ENCODE results near the gene CLPSL1. TPM values are rescaled to one million over a fixed set of nuclear protein-coding genes. Genes with fewer than 3 reads are reported as not detected.
A peak's percentile ranks its signal among the peaks of the same experiment; 100 is the strongest.

CLPSL1 gene
- total RNA-seq, 1 experiment from 2014 or later: not detected

DNA sequence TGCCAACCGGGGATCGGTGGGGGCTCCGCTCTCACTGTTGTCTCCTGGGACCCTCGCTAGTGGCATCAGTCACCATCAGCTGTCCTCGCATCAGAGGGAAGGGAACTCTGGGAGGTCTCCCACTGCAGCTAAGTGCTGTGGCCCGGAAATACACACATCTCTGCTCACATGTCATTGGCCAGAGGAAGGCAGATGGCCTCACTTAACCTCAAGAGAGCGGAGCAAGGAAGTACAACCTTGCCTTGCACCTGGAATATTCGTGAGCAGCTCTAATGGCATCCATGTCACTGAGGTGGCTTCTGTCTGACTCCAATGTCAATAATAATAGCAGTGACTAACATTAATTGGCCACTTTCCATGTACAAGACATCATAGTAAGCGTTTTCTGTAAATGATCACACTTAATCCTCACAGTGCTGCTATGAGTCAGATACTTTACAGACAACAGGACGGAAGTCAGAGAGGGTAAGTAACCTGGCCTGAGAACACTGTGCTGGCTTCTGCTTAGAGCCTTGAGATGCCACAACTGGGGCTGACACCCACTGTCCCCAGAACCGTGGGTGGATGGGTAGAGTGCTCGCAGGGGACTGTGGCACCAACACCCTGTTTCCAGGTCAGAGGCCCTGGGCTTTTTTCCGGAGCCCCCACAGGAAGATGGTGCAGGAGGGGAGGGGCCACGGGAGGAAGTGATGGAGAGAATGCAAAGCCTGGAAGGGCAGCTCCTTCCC is 30.3 kb downstream of the CLPSL1 start:
- peaks cover 5% of the 10 kb centered on the region; the same call in 1 of the 2 replicates for H3K4me1 ChIP-seq (ENCODE audit: control insufficient read depth, insufficient read depth, low read length)
- BruUV-seq (replicated peaks): no TSS peak
- POLR2A ChIA-PET: no interaction called here
- DNase-seq (ENCODE audit: low read depth, low spot score) (peak; percentile 72), ATAC-seq (peak; percentile 71)
- H3K27ac ChIP-seq (ENCODE audit: low read length): no peak overlapping the region
- H3K36me3 ChIP-seq (ENCODE audit: control insufficient read depth, insufficient read depth, low read length): no peaks in the 10 kb centered on the region
- H3K4me3 ChIP-seq (ENCODE audit: low read depth in 2 of 2, low read length in 2 of 2): no peak overlapping the region
- H3K27me3 ChIP-seq (ENCODE audit: control insufficient read depth, insufficient read depth, low read length): 0 out of 2 replicates have a peak, but pooled peaks cover 3% of the 10 kb centered on the region
- intact Hi-C loops (cut with micrococcal nuclease; ENCODE audit: unreplicated experiment) (no loop called here), in situ Hi-C loops (cut with HindIII; ENCODE audit: low pct_unique_long_range_greater_than_20kb, low sequenced_read_pairs) (no loop called here)
- H3K9me3 ChIP-seq (ENCODE audit: control insufficient read depth, insufficient read depth, low read depth, low read length): no peaks in the 10 kb centered on the region
- TF ChIP-seq POLR2AphosphoS5 (IDR thresholded peaks at IDR 0.05; ENCODE audit: low read depth, low read length): no peak
- TF ChIP-seq SIN3A (IDR thresholded peaks at IDR 0.05; ENCODE audit: borderline replicate concordance, insufficient read depth, low read depth, low read length): no peak
- no peak for TF ChIP-seq CTCF (IDR thresholded peaks at IDR 0.05)
- TF ChIP-seq, protein P1, sequence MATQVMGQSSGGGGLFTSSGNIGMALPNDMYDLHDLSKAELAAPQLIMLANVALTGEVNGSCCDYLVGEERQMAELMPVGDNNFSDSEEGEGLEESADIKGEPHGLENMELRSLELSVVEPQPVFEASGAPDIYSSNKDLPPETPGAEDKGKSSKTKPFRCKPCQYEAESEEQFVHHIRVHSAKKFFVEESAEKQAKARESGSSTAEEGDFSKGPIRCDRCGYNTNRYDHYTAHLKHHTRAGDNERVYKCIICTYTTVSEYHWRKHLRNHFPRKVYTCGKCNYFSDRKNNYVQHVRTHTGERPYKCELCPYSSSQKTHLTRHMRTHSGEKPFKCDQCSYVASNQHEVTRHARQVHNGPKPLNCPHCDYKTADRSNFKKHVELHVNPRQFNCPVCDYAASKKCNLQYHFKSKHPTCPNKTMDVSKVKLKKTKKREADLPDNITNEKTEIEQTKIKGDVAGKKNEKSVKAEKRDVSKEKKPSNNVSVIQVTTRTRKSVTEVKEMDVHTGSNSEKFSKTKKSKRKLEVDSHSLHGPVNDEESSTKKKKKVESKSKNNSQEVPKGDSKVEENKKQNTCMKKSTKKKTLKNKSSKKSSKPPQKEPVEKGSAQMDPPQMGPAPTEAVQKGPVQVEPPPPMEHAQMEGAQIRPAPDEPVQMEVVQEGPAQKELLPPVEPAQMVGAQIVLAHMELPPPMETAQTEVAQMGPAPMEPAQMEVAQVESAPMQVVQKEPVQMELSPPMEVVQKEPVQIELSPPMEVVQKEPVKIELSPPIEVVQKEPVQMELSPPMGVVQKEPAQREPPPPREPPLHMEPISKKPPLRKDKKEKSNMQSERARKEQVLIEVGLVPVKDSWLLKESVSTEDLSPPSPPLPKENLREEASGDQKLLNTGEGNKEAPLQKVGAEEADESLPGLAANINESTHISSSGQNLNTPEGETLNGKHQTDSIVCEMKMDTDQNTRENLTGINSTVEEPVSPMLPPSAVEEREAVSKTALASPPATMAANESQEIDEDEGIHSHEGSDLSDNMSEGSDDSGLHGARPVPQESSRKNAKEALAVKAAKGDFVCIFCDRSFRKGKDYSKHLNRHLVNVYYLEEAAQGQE (IDR thresholded peaks at IDR 0.05; ENCODE audit: insufficient read depth in 1 of 2, low read depth in 2 of 2, low read length in 1 of 2): no peak
- TF ChIP-seq TCF7L2 (IDR thresholded peaks at IDR 0.05; ENCODE audit: low read depth, low read length): no peak
- CTCF ChIA-PET: no interaction called here

- intact Hi-C loops (cut with micrococcal nuclease; ENCODE audit: unreplicated experiment) (no loop called here), in situ Hi-C loops (cut with HindIII; ENCODE audit: low pct_unique_long_range_greater_than_20kb, low sequenced_read_pairs) (no loop called here)
Observed at GRCh38 chr6:35811699-35811995, 30.8 kb downstream of the CLPSL1 start.

More at GRCh38 chr6:35811699-35811995, 30.8 kb downstream of the CLPSL1 start:
- no peaks in the 10 kb centered on the region for H3K9me3 ChIP-seq (ENCODE audit: control insufficient read depth, insufficient read depth, low read depth, low read length)
- H3K27me3 ChIP-seq (ENCODE audit: control insufficient read depth, insufficient read depth, low read length): no peaks in the 10 kb centered on the region
- TF ChIP-seq SIN3A (IDR thresholded peaks at IDR 0.05; ENCODE audit: borderline replicate concordance, insufficient read depth, low read depth, low read length) (no peak), POLR2AphosphoS5 (IDR thresholded peaks at IDR 0.05; ENCODE audit: low read depth, low read length) (no peak), TCF7L2 (IDR thresholded peaks at IDR 0.05; ENCODE audit: low read depth, low read length) (no peak)
- TF ChIP-seq, protein P1 (IDR thresholded peaks at IDR 0.05; ENCODE audit: insufficient read depth in 1 of 2, low read depth in 2 of 2, low read length in 1 of 2): no peak
- H3K27ac ChIP-seq (ENCODE audit: low read length): no peak overlapping the region
- 0 out of 2 replicates have a peak, but pooled peaks have one; percentile 24 for ATAC-seq
- H3K4me1 ChIP-seq (ENCODE audit: control insufficient read depth, insufficient read depth, low read length): peaks cover 5% of the 10 kb centered on the region; the same call in 1 of the 2 replicates
- no peak for DNase-seq (ENCODE audit: low read depth, low spot score)
- no peaks in the 10 kb centered on the region for H3K36me3 ChIP-seq (ENCODE audit: control insufficient read depth, insufficient read depth, low read length)
- no peak overlapping the region for H3K4me3 ChIP-seq (ENCODE audit: low read depth in 2 of 2, low read length in 2 of 2)
- BruUV-seq (replicated peaks): no TSS peak
- ChIA-PET POLR2A (no interaction called here), CTCF (no interaction called here)
